Keratinocyte (primary cell): Measurements from ENCODE around the gene HSD17B4. TPM values are rescaled to one million over a fixed set of nuclear protein-coding genes. Genes with fewer than 3 reads are reported as not detected.

Source experiments
- DNase-seq: peaks from one replicate; pipeline ENCODE4 v3.0.0-alpha.2; 2011; ENCODE audit warnings: low read depth, missing footprints, low spot score
- FAIRE-seq: peaks from 2 replicates; lab custom pipeline; 2011; peaks lifted over from hg19 to GRCh38; lab: Jason Lieb, UNC
- H2AFZ ChIP-seq: 2 replicates; pipeline ENCODE4 v1.6.0; 2012; ENCODE audit warnings: low read length, control low read depth, inconsistent platforms; ENCODE audit not compliant: control insufficient read depth
- H3K27ac ChIP-seq: 2 replicates; pipeline ENCODE4 v1.5.1; 2011; ENCODE audit warnings: low read length; ENCODE audit not compliant: control insufficient read depth, insufficient read depth
- H3K27me3 ChIP-seq: 3 replicates; pipeline ENCODE4 v1.6.0; 2011; ENCODE audit warnings: low read length; ENCODE audit not compliant: control insufficient read depth, insufficient read depth; ENCODE audit errors: extremely low read depth
- H3K36me3 ChIP-seq, 2 experiments: 2 replicates in 1 of 2; 3 replicates in 1 of 2; pipeline ENCODE4 v1.5.1; 2011; ENCODE audit warnings: low read length in 2 of 2, mild to moderate bottlenecking in 1 of 2; ENCODE audit not compliant: control insufficient read depth in 2 of 2, insufficient read depth in 2 of 2; ENCODE audit errors: extremely low read depth in 1 of 2
- H3K4me1 ChIP-seq: 3 replicates; pipeline ENCODE4 v1.5.1; 2011; ENCODE audit warnings: low read length; ENCODE audit not compliant: control insufficient read depth, insufficient read depth; ENCODE audit errors: extremely low read depth
- H3K4me2 ChIP-seq: 3 replicates; pipeline ENCODE4 v1.6.0; 2011; ENCODE audit warnings: low read depth, low read length; ENCODE audit not compliant: control insufficient read depth, insufficient read depth; ENCODE audit errors: extremely low read depth
- H3K4me3 ChIP-seq, 3 experiments: fragments of 200-600 bp in 1 of 3; sonication (generic) in 1 of 3; 2 replicates in 2 of 3; 3 replicates in 1 of 3; pipeline ENCODE4 v1.5.1; 2011 to 2016; ENCODE audit warnings: low read length in 3 of 3, mild to moderate bottlenecking in 3 of 3, control low read depth in 2 of 3, inconsistent platforms in 1 of 3, low read depth in 1 of 3, mixed read lengths in 1 of 3, mixed run types in 1 of 3, moderate library complexity in 1 of 3; ENCODE audit not compliant: control insufficient read depth in 2 of 3, insufficient read depth in 2 of 3; ENCODE audit errors: extremely low read depth in 1 of 3
- H3K79me2 ChIP-seq: 2 replicates; pipeline ENCODE4 v1.6.0; 2012; ENCODE audit warnings: low read length; ENCODE audit not compliant: control insufficient read depth, insufficient read depth
- H3K9ac ChIP-seq: 3 replicates; pipeline ENCODE4 v1.6.0; 2011; ENCODE audit warnings: low read length; ENCODE audit not compliant: control insufficient read depth, insufficient read depth; ENCODE audit errors: extremely low read depth
- H3K9me1 ChIP-seq: 3 replicates; pipeline ENCODE4 v1.6.0; 2011; ENCODE audit warnings: low read length; ENCODE audit not compliant: control insufficient read depth, insufficient read depth; ENCODE audit errors: extremely low read depth
- H3K9me3 ChIP-seq: 2 replicates; pipeline ENCODE4 v1.5.1; 2012; ENCODE audit warnings: low read depth, low read length; ENCODE audit not compliant: control insufficient read depth
- H4K20me1 ChIP-seq: 3 replicates; pipeline ENCODE4 v1.6.0; 2011; ENCODE audit warnings: low read length; ENCODE audit not compliant: control insufficient read depth, insufficient read depth; ENCODE audit errors: extremely low read depth
- EZH2 ChIP-seq: IDR thresholded peaks from one replicate; pipeline ENCODE4 v1.6.1; 2012; ENCODE audit warnings: inconsistent platforms, mild to moderate bottlenecking, low read length, moderate library complexity
- dilution Hi-C: fragments of 300-500 bp; cut with MboI; formaldehyde crosslinking; loops from one replicate; pipeline ENCODE4 v1.7.0; 2020; ENCODE audit warnings: low sequenced_read_pairs; ENCODE audit not compliant: extremely low pct_ligation_motif_present
- polyA minus RNA-seq, 3 experiments: library from RNA; depleted of rRNA, polyadenylated mRNA; stranded (reverse); fragments of >200 nt; gene quantifications; 1 replicate in 1 of 3; 2 replicates in 1 of 3; 3 replicates in 1 of 3; pipeline ENCODE4 v1.2.3, GENCODE V29; 2011
- polyA plus RNA-seq, 5 experiments: library from polyadenylated mRNA; depleted of rRNA in 3 of 5; stranded (reverse) in 3 of 5; stranded (forward) in 1 of 5; unstranded in 1 of 5; fragments of >200 nt; gene quantifications; 1 replicate in 1 of 5; 2 replicates in 3 of 5; 3 replicates in 1 of 5; pipeline versions ENCODE4 v1.2.1 to v1.2.3, GENCODE V29; 2011 to 2012; ENCODE audit warnings: missing spikeins in 2 of 5, low read depth in 1 of 5, low replicate concordance in 1 of 5
- TF ChIP-seq, protein P1 (sequence below), 3 experiments: IDR thresholded peaks in 1 of 3; conservative IDR thresholded peaks in 1 of 3; optimal IDR thresholded peaks in 1 of 3; 2 replicates in 2 of 3; 3 replicates in 1 of 3; pipeline versions ENCODE3 to v1.5.1; 2011; ENCODE audit warnings: low read length in 3 of 3, mild to moderate bottlenecking in 3 of 3, moderate library complexity in 2 of 3, control low read depth in 1 of 3, inconsistent platforms in 1 of 3; ENCODE audit not compliant: insufficient read depth in 2 of 3; ENCODE audit errors: extremely low read depth in 1 of 3

The HSD17B4 gene, protein sequence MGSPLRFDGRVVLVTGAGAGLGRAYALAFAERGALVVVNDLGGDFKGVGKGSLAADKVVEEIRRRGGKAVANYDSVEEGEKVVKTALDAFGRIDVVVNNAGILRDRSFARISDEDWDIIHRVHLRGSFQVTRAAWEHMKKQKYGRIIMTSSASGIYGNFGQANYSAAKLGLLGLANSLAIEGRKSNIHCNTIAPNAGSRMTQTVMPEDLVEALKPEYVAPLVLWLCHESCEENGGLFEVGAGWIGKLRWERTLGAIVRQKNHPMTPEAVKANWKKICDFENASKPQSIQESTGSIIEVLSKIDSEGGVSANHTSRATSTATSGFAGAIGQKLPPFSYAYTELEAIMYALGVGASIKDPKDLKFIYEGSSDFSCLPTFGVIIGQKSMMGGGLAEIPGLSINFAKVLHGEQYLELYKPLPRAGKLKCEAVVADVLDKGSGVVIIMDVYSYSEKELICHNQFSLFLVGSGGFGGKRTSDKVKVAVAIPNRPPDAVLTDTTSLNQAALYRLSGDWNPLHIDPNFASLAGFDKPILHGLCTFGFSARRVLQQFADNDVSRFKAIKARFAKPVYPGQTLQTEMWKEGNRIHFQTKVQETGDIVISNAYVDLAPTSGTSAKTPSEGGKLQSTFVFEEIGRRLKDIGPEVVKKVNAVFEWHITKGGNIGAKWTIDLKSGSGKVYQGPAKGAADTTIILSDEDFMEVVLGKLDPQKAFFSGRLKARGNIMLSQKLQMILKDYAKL
- 121 to 154 TPM (median 149 TPM) in 3 replicates for polyA plus RNA-seq
- polyA plus RNA-seq (2011; ENCODE audit: low read depth): 77.0 TPM
- polyA plus RNA-seq (2011; cell fraction: cytosol; rRNA removed): 101 and 205 TPM in 2 replicates
- 216 and 219 TPM in 2 replicates for polyA plus RNA-seq (2011; cell fraction: nucleus; rRNA removed)
- 95.6 and 120 TPM in 2 replicates for polyA plus RNA-seq (2012; ENCODE audit: low replicate concordance)
- 100 to 280 TPM (median 213 TPM) in 3 replicates for polyA minus RNA-seq
- 107 TPM for polyA minus RNA-seq (2011; cell fraction: cytosol; rRNA and poly(A)+ RNA removed)
- polyA minus RNA-seq (2011; cell fraction: nucleus; rRNA and poly(A)+ RNA removed): 126 and 173 TPM in 2 replicates

DNA sequence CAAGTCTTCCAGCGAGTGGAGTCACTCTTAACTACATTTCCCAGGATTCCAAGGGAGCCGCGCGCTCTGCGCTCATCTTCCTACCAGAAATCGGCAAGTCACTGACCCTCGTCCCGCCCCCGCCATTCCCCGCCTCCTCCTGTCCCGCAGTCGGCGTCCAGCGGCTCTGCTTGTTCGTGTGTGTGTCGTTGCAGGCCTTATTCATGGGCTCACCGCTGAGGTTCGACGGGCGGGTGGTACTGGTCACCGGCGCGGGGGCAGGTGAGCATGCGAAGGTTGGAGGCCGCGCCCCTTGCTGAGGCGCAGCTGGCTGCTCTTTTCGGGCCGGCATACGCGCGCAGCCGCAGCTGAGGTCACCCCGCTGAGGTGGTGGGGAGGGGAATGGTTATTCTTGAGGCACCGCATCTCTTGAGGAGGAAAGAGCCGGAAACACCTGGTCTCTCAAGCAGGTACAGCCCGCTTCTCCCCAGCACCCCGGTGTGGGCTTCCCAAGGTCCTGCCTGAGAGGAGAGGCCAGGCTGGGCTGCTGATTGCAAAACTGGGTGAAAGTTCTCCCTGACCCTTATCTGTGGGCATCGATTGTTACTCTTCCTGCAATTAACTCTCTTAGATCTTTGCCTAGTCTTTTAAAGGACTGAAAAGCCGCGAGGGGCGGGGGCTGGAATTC, at the start of gene HSD17B4:
HSD17B4 (plus strand) TSS at position 125 of the 667 bp plus-strand sequence; CDS start at position 204, 79 bp downstream.
- H3K27ac ChIP-seq: peak within 1 kb of the TSS; percentile 75

DNA sequence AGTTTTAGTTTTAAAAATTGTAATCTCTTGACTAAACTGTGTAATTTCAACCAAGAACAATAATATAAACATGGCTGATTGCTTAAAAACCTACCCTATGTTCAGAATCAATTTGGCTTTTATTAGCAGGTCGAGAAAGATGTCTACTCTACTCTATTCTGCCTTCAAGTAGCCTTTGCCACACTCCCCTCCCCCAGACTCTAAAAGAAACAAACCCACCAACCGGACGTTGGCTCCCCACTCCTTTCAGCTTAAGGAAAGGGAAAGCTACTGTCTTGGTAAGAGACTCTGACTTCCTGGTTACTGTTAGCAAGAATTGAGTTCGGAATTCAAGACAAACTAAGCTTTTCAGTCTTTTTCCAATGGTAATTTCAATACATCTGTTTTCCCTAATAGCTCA, 49.7 kb upstream of the HSD17B4 start:
- Histone ChIP-seq H3K4me1 (peaks cover 21% of the 10 kb centered on the region), H2AFZ (no peak overlapping the region), H3K27ac (no peak overlapping the region), H4K20me1 (no peaks in the 10 kb centered on the region), H3K9me1 (no peaks in the 10 kb centered on the region), H3K9ac (no peak overlapping the region), H3K4me3 (no peak overlapping the region), H3K4me2 (no peak overlapping the region), H3K27me3 (no peaks in the 10 kb centered on the region), H3K79me2 (no peaks in the 10 kb centered on the region), H3K9me3 (no peaks in the 10 kb centered on the region), H3K36me3 (no peaks in the 10 kb centered on the region)
- TF ChIP-seq, protein P1, sequence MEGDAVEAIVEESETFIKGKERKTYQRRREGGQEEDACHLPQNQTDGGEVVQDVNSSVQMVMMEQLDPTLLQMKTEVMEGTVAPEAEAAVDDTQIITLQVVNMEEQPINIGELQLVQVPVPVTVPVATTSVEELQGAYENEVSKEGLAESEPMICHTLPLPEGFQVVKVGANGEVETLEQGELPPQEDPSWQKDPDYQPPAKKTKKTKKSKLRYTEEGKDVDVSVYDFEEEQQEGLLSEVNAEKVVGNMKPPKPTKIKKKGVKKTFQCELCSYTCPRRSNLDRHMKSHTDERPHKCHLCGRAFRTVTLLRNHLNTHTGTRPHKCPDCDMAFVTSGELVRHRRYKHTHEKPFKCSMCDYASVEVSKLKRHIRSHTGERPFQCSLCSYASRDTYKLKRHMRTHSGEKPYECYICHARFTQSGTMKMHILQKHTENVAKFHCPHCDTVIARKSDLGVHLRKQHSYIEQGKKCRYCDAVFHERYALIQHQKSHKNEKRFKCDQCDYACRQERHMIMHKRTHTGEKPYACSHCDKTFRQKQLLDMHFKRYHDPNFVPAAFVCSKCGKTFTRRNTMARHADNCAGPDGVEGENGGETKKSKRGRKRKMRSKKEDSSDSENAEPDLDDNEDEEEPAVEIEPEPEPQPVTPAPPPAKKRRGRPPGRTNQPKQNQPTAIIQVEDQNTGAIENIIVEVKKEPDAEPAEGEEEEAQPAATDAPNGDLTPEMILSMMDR (optimal IDR thresholded peaks at IDR 0.05 in 1 of 3, IDR thresholded peaks at IDR 0.05 in 1 of 3, conservative IDR thresholded peaks at IDR 0.05 in 1 of 3; ENCODE audit: extremely low read depth in 1 of 3, insufficient read depth in 2 of 3, low read length in 3 of 3): no peak
- no peak for TF ChIP-seq EZH2
- FAIRE-seq (no peak), DNase-seq (no peak)
- dilution Hi-C loops: no loop called here

More for the DNA sequence above, at the start of gene HSD17B4:
- Histone ChIP-seq H3K79me2 (peaks cover 11% of the 10 kb centered on the region), H3K9ac (peak within 1 kb of the TSS; percentile 81), H3K4me2 (peak within 1 kb of the TSS; percentile 74), H4K20me1 (no peaks in the 10 kb centered on the region), H3K4me1 (no peaks in the 10 kb centered on the region), H3K9me3 (no peaks in the 10 kb centered on the region), H3K9me1 (no peaks in the 10 kb centered on the region), H3K27me3 (no peaks in the 10 kb centered on the region), H3K4me3 (peak within 1 kb of the TSS; percentile 81 to 94 (median 87)), H2AFZ (peak within 1 kb of the TSS; percentile 93), H3K36me3 (no peaks in the 10 kb centered on the region)
- DNase-seq (peak; percentile 23), FAIRE-seq (peak; percentile 71)
- TF ChIP-seq, protein P1 (optimal IDR thresholded peaks at IDR 0.05 in 1 of 3, IDR thresholded peaks at IDR 0.05 in 1 of 3, conservative IDR thresholded peaks at IDR 0.05 in 1 of 3; ENCODE audit: extremely low read depth in 1 of 3, insufficient read depth in 2 of 3, low read length in 3 of 3): no peak
- no peak for TF ChIP-seq EZH2
- dilution Hi-C loops: no loop called here
